H1 (cell line): ENCODE measurements around the gene LSR. TPM values are rescaled to one million over a fixed set of nuclear protein-coding genes. Genes with fewer than 3 reads are reported as not detected.

Source experiments
- CTCF ChIA-PET: fragments of 300-600 bp; sonication (Branson Sonifier 250); formaldehyde crosslinking; loops from one replicate; lab custom pipeline; 2021; ENCODE audit not compliant: partially characterized antibody; lab: Charles Lee
- POLR2A ChIA-PET: fragments of 300-600 bp; sonication (Branson Sonifier 250); formaldehyde crosslinking; loops from one replicate; lab custom pipeline; 2021; ENCODE audit warnings: inconsistent platforms; ENCODE audit not compliant: partially characterized antibody; lab: Charles Lee
- DNase-seq, 2 experiments: peaks; one replicate each; pipeline versions ENCODE4 v3.0.0 to v3.0.0-alpha.2; 2010 to 2022; ENCODE audit warnings: low spot score in 2 of 2, low read depth in 1 of 2, mixed read lengths in 1 of 2
- FAIRE-seq: peaks from 2 replicates; lab custom pipeline; 2011; peaks lifted over from hg19 to GRCh38; lab: Jason Lieb, UNC
- H2AFZ ChIP-seq: 2 replicates; pipeline ENCODE4 v1.8.1; 2012; ENCODE audit warnings: low read length, inconsistent platforms
- H2AK5ac ChIP-seq: 2 replicates; pipeline ENCODE4 v1.6.1; 2013; ENCODE audit warnings: low read depth, low read length
- H2BK120ac ChIP-seq: replicated peaks from 2 replicates; pipeline ENCODE3; 2013; ENCODE audit warnings: low read depth, low read length, inconsistent platforms
- H2BK12ac ChIP-seq: 2 replicates; pipeline ENCODE4 v1.6.1; 2013; ENCODE audit warnings: low read depth, low read length
- H2BK15ac ChIP-seq: 2 replicates; pipeline ENCODE4 v1.6.1; 2013; ENCODE audit warnings: low read length
- H2BK20ac ChIP-seq: 2 replicates; pipeline ENCODE4 v1.6.1; 2013; ENCODE audit warnings: low read length
- H2BK5ac ChIP-seq: 2 replicates; pipeline ENCODE4 v1.6.1; 2013; ENCODE audit warnings: low read depth, low read length
- H3K14ac ChIP-seq: 2 replicates; pipeline ENCODE4 v1.6.1; 2013; ENCODE audit warnings: inconsistent platforms; ENCODE audit not compliant: insufficient read length
- H3K18ac ChIP-seq: 2 replicates; pipeline ENCODE4 v1.6.1; 2013; ENCODE audit warnings: low read length; ENCODE audit errors: extremely low read depth
- H3K23ac ChIP-seq: 2 replicates; pipeline ENCODE4 v1.6.1; 2013; ENCODE audit warnings: inconsistent platforms; ENCODE audit not compliant: insufficient read length
- H3K23me2 ChIP-seq: 2 replicates; pipeline ENCODE4 v1.6.1; 2013; ENCODE audit warnings: low read depth, low read length
- H3K27ac ChIP-seq: 2 replicates; pipeline ENCODE4 v1.6.1; 2011; ENCODE audit warnings: low read depth, low read length, inconsistent platforms
- H3K27me3 ChIP-seq, 4 experiments: replicated peaks in 1 of 4; 1 replicate in 1 of 4; 2 replicates in 3 of 4; pipeline versions ENCODE4 v1.6.1 to v1.8.1; 2011 to 2013; ENCODE audit warnings: low read length in 3 of 4, mild to moderate bottlenecking in 3 of 4, inconsistent platforms in 2 of 4, mixed read lengths in 2 of 4, moderate library complexity in 1 of 4; ENCODE audit not compliant: control insufficient read depth in 3 of 4, insufficient read depth in 3 of 4; ENCODE audit errors: extremely low read depth in 1 of 4
- H3K36me3 ChIP-seq, 4 experiments: 2 replicates each; pipeline versions ENCODE4 v1.6.1 to v1.8.1; 2011 to 2013; ENCODE audit warnings: mild to moderate bottlenecking in 4 of 4, low read length in 3 of 4, moderate library complexity in 2 of 4, control low read depth in 1 of 4, inconsistent platforms in 1 of 4; ENCODE audit not compliant: insufficient read depth in 4 of 4, control insufficient read depth in 2 of 4
- H3K4ac ChIP-seq: replicated peaks from 2 replicates; pipeline ENCODE3; 2013; ENCODE audit warnings: low read length, low read depth, mixed read lengths, inconsistent platforms; ENCODE audit not compliant: insufficient read length
- H3K4me1 ChIP-seq, 4 experiments: replicated peaks in 1 of 4; 1 replicate in 1 of 4; 2 replicates in 3 of 4; pipeline versions ENCODE4 v1.6.1 to v1.8.1; 2011 to 2013; ENCODE audit warnings: low read length in 3 of 4, inconsistent platforms in 2 of 4, mixed read lengths in 1 of 4; ENCODE audit not compliant: insufficient read depth in 4 of 4, control insufficient read depth in 3 of 4
- H3K4me2 ChIP-seq, 2 experiments: 2 replicates each; pipeline versions ENCODE4 v1.6.1 to v1.8.1; 2011 to 2013; ENCODE audit warnings: low read depth in 2 of 2, low read length in 2 of 2, control low read depth in 1 of 2, inconsistent platforms in 1 of 2, mild to moderate bottlenecking in 1 of 2; ENCODE audit not compliant: insufficient read depth in 1 of 2
- H3K4me3 ChIP-seq, 4 experiments: fragments of 200-600, 300-600 bp in 1 of 4; sonication (generic), shearing (Covaris generic), sonication (Bioruptor Twin) in 1 of 4; 2 replicates each; pipeline versions ENCODE4 v1.5.1 to v1.8.1; 2011 to 2016; ENCODE audit warnings: low read length in 4 of 4, low read depth in 3 of 4, control low read depth in 2 of 4, inconsistent platforms in 2 of 4, mild to moderate bottlenecking in 2 of 4, mixed read lengths in 1 of 4, moderate library complexity in 1 of 4; ENCODE audit not compliant: insufficient read depth in 2 of 4; ENCODE audit errors: extremely low read depth in 1 of 4
- H3K56ac ChIP-seq: replicated peaks from 2 replicates; pipeline ENCODE3; 2013; ENCODE audit warnings: low read depth, mild to moderate bottlenecking, mixed read lengths, low read length, inconsistent platforms; ENCODE audit not compliant: insufficient read length
- H3K79me1 ChIP-seq: 2 replicates; pipeline ENCODE4 v1.6.1; 2013; ENCODE audit warnings: low read depth, low read length, control low read depth
- H3K79me2 ChIP-seq, 2 experiments: 2 replicates each; pipeline versions ENCODE4 v1.6.1 to v1.8.1; 2012 to 2013; ENCODE audit warnings: low read length in 2 of 2, mild to moderate bottlenecking in 2 of 2, inconsistent platforms in 1 of 2; ENCODE audit not compliant: insufficient read depth in 2 of 2, control insufficient read depth in 1 of 2
- H3K9ac ChIP-seq, 4 experiments: replicated peaks in 1 of 4; 1 replicate in 1 of 4; 2 replicates in 3 of 4; pipeline versions ENCODE4 v1.6.1 to v1.8.1; 2011 to 2013; ENCODE audit warnings: low read depth in 3 of 4, low read length in 3 of 4, control low read depth in 2 of 4, mild to moderate bottlenecking in 2 of 4, moderate library complexity in 2 of 4, inconsistent platforms in 1 of 4; ENCODE audit errors: extremely low read depth in 1 of 4
- H3K9me3 ChIP-seq, 2 experiments: 2 replicates each; pipeline versions ENCODE4 v1.6.1 to v1.8.1; 2012 to 2013; ENCODE audit warnings: mild to moderate bottlenecking in 2 of 2, moderate library complexity in 2 of 2, control low read depth in 1 of 2, inconsistent platforms in 1 of 2, low read depth in 1 of 2, low read length in 1 of 2, mixed read lengths in 1 of 2; ENCODE audit not compliant: insufficient read depth in 2 of 2
- H4K20me1 ChIP-seq, 2 experiments: replicated peaks in 1 of 2; 2 replicates each; pipeline versions ENCODE3 to v1.8.1; 2011 to 2013; ENCODE audit warnings: inconsistent platforms in 2 of 2, low read length in 2 of 2, mild to moderate bottlenecking in 1 of 2; ENCODE audit not compliant: insufficient read depth in 2 of 2, control insufficient read depth in 1 of 2
- H4K5ac ChIP-seq: 2 replicates; pipeline ENCODE4 v1.6.1; 2013; ENCODE audit warnings: low read length, low read depth, mixed read lengths, inconsistent platforms; ENCODE audit not compliant: insufficient read length
- H4K8ac ChIP-seq: 2 replicates; pipeline ENCODE4 v1.8.0; 2013; ENCODE audit warnings: mild to moderate bottlenecking, moderate library complexity, low read length, inconsistent platforms; ENCODE audit not compliant: insufficient read depth; ENCODE audit errors: extremely low read depth
- H4K91ac ChIP-seq: replicated peaks from 2 replicates; pipeline ENCODE3; 2013; ENCODE audit warnings: low read length, mixed read lengths, inconsistent platforms; ENCODE audit not compliant: insufficient read length
- BCL11A ChIP-seq, 2 experiments: IDR thresholded peaks; one replicate each; pipeline ENCODE4 v1.6.1; 2011; ENCODE audit warnings: low read depth in 2 of 2, low read length in 2 of 2, mild to moderate bottlenecking in 2 of 2
- POLR2A ChIP-seq, 2 experiments: IDR thresholded peaks; 1 replicate in 1 of 2; 2 replicates in 1 of 2; pipeline ENCODE4 v1.6.1; 2011; ENCODE audit warnings: low read depth in 2 of 2, low read length in 2 of 2, mild to moderate bottlenecking in 2 of 2; ENCODE audit errors: control extremely low read depth in 1 of 2
- WGBS, 2 experiments: shearing (Covaris generic) in 1 of 2; methylation state at CpG; one replicate each; pipeline versions ENCODE4 v1.1.6 to v1.1.7; 2013 to 2015; ENCODE audit warnings: low lambda C conversion rate in 2 of 2, mixed read lengths in 2 of 2, inconsistent platforms in 1 of 2, low coverage in 1 of 2, missing lambda C conversion rate in 1 of 2; ENCODE audit not compliant: insufficient replicate concordance in 2 of 2, insufficient coverage in 1 of 2, insufficient read length in 1 of 2; ENCODE audit errors: extremely low coverage in 1 of 2, missing lambda C conversion rate in 1 of 2; 5-methylcytosine and 5-hydroxymethylcytosine counted together
- polyA plus RNA-seq, 7 experiments: library from polyadenylated mRNA; depleted of rRNA in 3 of 7; stranded (reverse) in 5 of 7; unstranded in 2 of 7; fragments of >200 nt in 5 of 7; fragments of 200-250 nt in 2 of 7; gene quantifications; 1 replicate in 5 of 7; 2 replicates in 1 of 7; 4 replicates in 1 of 7; pipeline versions ENCODE4 v1.2.1 to v1.2.3, GENCODE V29; 2011 to 2013; ENCODE audit warnings: missing spikeins in 2 of 7, mixed read lengths in 2 of 7
- total RNA-seq: library from RNA; stranded (reverse); fragmentation: NEBNext Ultra II Directional; extraction: Animal tissue kit (Norgen Biotek cat#: 25700); gene quantifications from 2 replicates; pipeline ENCODE4 v1.2.1, GENCODE V29; 2021
- TF ChIP-seq, protein P1 (sequence below): IDR thresholded peaks from 2 replicates; pipeline ENCODE4 v1.6.1; 2012; ENCODE audit warnings: inconsistent platforms

The LSR gene
- total and polyA plus RNA-seq, 2 of the 8 experiments (the other 6 are each of a cell fraction or from before 2014, with no cell fraction given): 159 to 186 TPM

DNA sequence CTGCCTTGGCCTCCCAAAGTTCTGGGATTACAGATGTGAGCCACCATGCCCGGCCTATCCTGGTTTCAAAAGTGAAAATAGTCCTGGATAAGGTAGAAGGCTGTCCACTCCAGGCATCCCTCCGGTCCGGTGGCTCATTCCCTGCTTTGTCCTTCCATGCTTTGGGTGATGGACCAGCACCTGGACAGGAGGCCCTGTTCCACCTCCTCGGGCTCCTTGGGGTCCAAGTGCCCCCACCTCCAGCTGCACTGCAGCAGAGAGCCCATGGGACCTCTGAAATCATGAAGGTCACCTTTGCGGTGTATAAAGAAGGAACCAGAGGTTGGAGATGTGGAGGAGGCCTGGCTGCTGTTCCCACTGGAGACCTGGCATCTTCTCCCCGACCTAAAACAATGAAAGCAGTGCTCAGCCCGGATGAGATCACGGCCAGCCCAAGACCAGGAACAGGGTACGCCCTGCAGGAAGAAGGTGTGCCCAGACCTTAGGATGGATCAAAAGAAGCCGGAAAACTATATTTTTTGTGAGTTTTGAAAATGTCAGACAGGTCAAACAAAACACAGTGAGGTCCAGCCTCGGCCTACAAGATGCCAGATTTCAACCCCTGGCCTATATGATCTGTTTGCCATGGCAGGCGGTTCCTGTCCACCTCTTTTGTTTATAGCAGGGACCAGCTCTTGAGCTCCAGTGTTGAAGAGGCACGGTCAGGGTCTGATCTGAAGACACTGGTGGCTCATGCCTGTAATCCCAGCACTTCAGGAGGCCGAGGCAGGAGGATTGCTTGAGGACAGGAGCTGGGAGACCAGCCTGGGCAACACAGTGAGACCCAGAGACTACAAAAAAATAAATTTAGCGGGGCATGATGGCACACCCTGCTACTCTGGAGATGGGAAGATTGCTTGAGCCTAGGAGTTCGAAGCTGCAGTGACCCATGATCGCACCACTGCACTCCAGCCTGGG, 5.8 kb downstream of the LSR start:
- H3K56ac ChIP-seq: no peak overlapping the region
- H2BK120ac ChIP-seq: no peak overlapping the region
- no peak overlapping the region for H2AK5ac ChIP-seq
- no peak overlapping the region for H4K5ac ChIP-seq
- peaks cover 6% of the 10 kb centered on the region; the same call in 1 of the 2 replicates for H3K23me2 ChIP-seq
- H3K4ac ChIP-seq: no peak overlapping the region
- TF ChIP-seq, protein P1, sequence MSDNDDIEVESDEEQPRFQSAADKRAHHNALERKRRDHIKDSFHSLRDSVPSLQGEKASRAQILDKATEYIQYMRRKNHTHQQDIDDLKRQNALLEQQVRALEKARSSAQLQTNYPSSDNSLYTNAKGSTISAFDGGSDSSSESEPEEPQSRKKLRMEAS: no peak
- peak in 1 of 2 experiments; percentile 16; a peak in 1 of 3 replicates for TF ChIP-seq POLR2A (IDR thresholded peaks at IDR 0.05; ENCODE audit: control extremely low read depth in 1 of 2, low read depth in 2 of 2, low read length in 2 of 2)
- no peak for TF ChIP-seq BCL11A (IDR thresholded peaks at IDR 0.05; ENCODE audit: low read depth in 2 of 2, low read length in 2 of 2)
- DNase-seq (peak in 1 of 2 experiments; percentile 24), FAIRE-seq (no peak)
- no peak overlapping the region for H2BK20ac ChIP-seq
- H3K4me1 ChIP-seq: peaks cover 0 to 13% (median 7%) of the 10 kb centered on the region in 4 experiments; a peak in 6 of 7 replicates
- H3K9ac ChIP-seq: no peak overlapping the region
- H3K79me1 ChIP-seq: peaks cover 23% of the 10 kb centered on the region
- H3K4me3 ChIP-seq: no peak overlapping the region
- no peak overlapping the region for H2BK5ac ChIP-seq
- no peak overlapping the region for H3K18ac ChIP-seq
- no peak overlapping the region; the same call in 1 of the 2 replicates for H3K27ac ChIP-seq
- peak overlapping the region; percentile 39; the same call in 1 of the 2 replicates for H4K8ac ChIP-seq
- CTCF ChIA-PET: interaction anchor here (2.5 kb wide), 1 partner anchor 187 kb away, joined by 7 read pairs; no protein-coding TSS in a partner anchor
- no peak overlapping the region for H4K91ac ChIP-seq
- peaks cover 8 to 55% of the 10 kb centered on the region in 2 experiments for H3K79me2 ChIP-seq
- peaks cover 33 to 43% of the 10 kb centered on the region in 2 experiments for H4K20me1 ChIP-seq
- no peak overlapping the region for H2AFZ ChIP-seq
- 96% methylated on average over 17 of the region's 17 CpGs; no CpG with 5 or more reads in 1 of the 2 experiments for WGBS, 2 experiments
- H3K14ac ChIP-seq: no peak overlapping the region
- H3K36me3 ChIP-seq: peaks cover 29 to 47% (median 41%) of the 10 kb centered on the region in 4 experiments
- H2BK15ac ChIP-seq: no peak overlapping the region
- POLR2A ChIA-PET: interaction anchor here (0.7 to 9.8 kb wide), 9 partner anchors 10 to 255 kb away, joined by 3 to 146 read pairs (median 4); partner anchors contain the start of genes FXYD5 and USF2
- H3K27me3 ChIP-seq: no peaks in the 10 kb centered on the region
- H3K23ac ChIP-seq: no peak overlapping the region
- H2BK12ac ChIP-seq: no peak overlapping the region
- H3K4me2 ChIP-seq: no peak overlapping the region
- H3K9me3 ChIP-seq: no peaks in the 10 kb centered on the region
